Measurements from ENCODE around the gene NECTIN4.

DNA sequence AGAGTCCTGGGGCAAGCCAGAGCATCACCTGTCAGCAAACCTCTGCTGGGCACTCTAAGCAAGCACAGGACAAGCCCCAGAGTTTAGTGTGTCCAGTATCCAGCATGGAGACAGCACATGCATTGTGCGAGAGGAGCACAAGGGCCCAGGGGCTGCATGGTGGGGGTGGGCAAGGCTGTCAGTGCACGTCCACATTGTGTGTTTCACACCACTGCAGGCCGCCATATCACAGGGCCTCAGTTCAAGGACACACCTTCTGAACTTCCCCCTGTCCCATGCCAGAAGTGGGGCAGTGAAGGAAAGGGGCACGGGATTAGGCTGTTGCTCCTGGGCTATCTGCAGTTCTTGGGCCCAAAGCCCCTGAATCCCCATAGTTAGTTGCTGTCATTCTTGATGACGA lies 49.8 kb downstream of the NECTIN4 start:
- TF ChIP-seq, protein P1, sequence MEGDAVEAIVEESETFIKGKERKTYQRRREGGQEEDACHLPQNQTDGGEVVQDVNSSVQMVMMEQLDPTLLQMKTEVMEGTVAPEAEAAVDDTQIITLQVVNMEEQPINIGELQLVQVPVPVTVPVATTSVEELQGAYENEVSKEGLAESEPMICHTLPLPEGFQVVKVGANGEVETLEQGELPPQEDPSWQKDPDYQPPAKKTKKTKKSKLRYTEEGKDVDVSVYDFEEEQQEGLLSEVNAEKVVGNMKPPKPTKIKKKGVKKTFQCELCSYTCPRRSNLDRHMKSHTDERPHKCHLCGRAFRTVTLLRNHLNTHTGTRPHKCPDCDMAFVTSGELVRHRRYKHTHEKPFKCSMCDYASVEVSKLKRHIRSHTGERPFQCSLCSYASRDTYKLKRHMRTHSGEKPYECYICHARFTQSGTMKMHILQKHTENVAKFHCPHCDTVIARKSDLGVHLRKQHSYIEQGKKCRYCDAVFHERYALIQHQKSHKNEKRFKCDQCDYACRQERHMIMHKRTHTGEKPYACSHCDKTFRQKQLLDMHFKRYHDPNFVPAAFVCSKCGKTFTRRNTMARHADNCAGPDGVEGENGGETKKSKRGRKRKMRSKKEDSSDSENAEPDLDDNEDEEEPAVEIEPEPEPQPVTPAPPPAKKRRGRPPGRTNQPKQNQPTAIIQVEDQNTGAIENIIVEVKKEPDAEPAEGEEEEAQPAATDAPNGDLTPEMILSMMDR (IDR thresholded peaks at IDR 0.05; ENCODE audit: low read depth, low read length, poor library complexity, severe bottlenecking) = no peak
- TF ChIP-seq EZH2phosphoT487 (IDR thresholded peaks at IDR 0.05; ENCODE audit: borderline replicate concordance, low read length) = no peak

Measured in DOHH2 (cell line).